ENCODE data around the gene MYMK. TPM values are rescaled to one million over a fixed set of nuclear protein-coding genes. Genes with fewer than 3 reads are reported as not detected.

MYMK gene, protein sequence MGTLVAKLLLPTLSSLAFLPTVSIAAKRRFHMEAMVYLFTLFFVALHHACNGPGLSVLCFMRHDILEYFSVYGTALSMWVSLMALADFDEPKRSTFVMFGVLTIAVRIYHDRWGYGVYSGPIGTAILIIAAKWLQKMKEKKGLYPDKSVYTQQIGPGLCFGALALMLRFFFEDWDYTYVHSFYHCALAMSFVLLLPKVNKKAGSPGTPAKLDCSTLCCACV
- not detected in 2 replicates for total RNA-seq

DNA sequence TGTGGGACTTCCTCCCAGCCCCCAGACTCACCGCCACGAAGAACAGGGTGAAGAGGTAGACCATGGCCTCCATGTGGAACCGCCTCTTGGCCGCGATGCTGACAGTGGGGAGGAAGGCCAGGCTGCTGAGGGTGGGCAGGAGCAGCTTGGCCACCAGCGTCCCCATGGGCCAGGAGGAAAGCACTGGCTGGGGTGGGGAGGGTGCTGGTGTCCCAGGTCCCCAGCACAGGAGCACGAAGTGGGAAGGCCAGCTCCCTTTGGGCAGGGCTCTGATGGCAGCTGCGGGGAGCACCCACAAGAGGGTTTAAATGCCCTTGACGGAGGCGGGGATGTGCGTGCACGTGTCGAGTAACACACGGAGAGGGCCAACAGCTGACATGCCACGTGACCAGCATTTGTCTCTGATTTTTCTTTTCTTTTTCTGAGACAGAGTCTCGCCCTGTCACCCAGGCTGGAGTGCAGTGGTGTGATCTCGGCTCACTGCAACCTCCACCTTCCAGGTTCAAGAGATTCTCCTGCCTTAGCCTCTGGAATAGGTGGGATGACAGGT lies at the start of gene MYMK:
Gene MYMK, minus strand, starts transcription at position 281 of the 550 bp plus-strand sequence. Its CDS starts 115 bp downstream, at position 166.
- Mint-ChIP-seq H3K4me3 (no peak within 1 kb of the TSS), H3K27ac (no peak within 1 kb of the TSS), H3K27me3 (peaks cover 2% of the 10 kb centered on the region), H3K36me3 (ENCODE audit: low read depth) (no peaks in the 10 kb centered on the region), H3K9me3 (no peaks in the 10 kb centered on the region), H3K4me1 (no peaks in the 10 kb centered on the region)
- intact Hi-C loops (cut with micrococcal nuclease) = no loop called here
- DNase-seq = no peak

DNA sequence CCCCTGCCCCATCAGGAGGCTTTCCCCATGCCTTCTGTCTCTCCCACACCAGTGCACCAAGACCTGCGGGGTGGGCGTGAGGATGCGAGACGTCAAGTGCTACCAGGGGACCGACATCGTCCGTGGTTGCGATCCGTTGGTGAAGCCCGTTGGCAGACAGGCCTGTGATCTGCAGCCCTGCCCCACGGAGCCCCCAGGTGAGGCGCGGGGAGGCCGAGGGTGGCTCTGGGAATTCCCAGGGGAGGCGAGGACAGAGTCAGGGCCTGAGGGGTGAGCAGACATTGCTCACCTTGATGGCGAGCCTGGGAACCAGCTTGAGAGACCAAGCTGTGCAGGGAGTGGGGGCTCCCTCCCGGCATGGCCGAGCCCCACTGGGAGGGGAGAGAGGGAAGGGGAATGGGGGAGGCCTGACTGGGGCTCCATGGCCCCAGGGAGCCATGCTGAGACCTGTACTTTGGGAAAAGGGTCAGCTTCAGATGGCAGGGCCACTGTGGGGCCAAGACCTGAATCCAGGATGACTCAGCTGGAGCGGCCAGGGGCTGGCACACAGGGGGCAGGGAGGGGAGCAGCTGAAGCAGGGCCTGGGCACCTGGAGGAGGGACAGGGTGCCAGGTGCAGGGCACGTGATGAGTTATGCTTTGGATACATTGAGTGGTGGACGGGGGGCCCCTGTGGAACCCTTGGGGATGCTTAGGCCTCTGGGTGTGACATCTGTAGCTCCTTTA lies 49.2 kb upstream of the MYMK start:
- H3K36me3 Mint-ChIP-seq (ENCODE audit: low read depth) = no peaks in the 10 kb centered on the region
- no peaks in the 10 kb centered on the region for H3K4me1 Mint-ChIP-seq
- H3K27ac Mint-ChIP-seq = no peak overlapping the region
- H3K27me3 Mint-ChIP-seq = peaks cover 2% of the 10 kb centered on the region
- intact Hi-C loops (cut with micrococcal nuclease) = no loop called here
- H3K9me3 Mint-ChIP-seq = no peaks in the 10 kb centered on the region
- no peak overlapping the region for H3K4me3 Mint-ChIP-seq
- DNase-seq = no peak

DNA sequence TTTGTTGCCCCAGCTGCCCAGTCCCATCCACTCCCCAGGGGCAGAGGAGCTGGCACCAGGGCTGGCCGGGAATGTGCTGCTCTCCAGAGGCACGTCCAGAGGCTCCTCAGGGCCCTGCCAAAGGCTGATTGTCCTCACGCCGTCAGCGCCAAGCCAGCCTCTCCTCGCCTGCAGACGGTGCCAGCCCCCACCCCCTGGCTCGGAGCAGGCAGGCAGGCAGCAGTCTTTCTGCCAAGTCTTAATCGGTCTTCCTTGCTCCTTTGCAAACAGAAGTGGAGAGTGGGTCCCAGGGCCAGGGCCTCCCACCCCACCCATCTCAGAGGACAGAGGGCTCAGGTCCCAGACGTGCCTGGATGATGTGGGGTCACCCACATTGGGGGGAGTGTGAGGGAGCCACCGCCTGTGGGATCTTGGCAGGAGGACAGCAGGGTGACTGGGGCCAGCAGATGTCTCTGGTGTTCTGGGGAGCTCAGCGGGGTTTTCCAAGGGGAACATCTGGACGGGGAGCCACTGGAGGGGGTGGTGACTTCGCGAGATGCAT lies 48.1 kb upstream of the MYMK start:
- Mint-ChIP-seq H3K4me1 (no peaks in the 10 kb centered on the region), H3K27ac (no peak overlapping the region), H3K27me3 (peaks cover 2% of the 10 kb centered on the region), H3K36me3 (ENCODE audit: low read depth) (no peaks in the 10 kb centered on the region), H3K4me3 (no peak overlapping the region), H3K9me3 (no peaks in the 10 kb centered on the region)
- no peak for DNase-seq
- intact Hi-C loops (cut with micrococcal nuclease) = no loop called here

DNA sequence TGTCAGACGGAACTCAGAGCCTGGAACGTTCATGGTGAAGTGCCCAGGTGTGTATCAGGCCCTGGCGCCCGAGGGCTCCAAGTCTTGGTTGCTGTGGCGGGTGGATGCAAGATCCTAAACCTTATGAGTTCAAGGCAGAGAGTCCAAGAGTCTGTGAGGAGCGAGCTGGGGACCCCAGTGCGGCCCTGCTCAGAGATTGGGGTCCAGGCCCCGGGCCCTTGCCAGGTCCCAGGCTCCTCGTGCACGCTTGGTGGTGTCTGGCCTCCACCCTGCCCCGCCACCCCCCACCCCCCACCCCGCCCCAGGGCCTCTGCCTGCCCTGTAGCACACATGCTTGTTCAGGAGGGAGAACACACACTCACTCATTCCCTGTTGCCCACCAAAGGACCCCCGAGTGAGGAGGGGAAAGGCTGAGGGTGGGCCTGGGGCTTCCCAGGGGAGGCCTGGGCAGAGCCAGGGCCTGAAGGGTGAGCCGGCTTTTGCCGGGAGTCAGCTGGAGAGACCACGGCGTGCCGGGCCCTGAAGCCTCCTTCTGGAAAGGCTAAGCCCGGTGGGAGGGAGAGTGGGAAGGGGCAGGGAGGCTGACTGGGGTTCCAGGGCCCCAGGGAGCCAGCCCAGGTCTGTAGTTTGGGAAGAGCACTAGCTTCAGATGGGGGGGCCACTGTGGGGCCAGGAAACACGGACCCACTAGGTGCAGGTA lies 47.3 kb upstream of the MYMK start:
- no peak overlapping the region for H3K4me3 Mint-ChIP-seq
- no peak for DNase-seq

DNA sequence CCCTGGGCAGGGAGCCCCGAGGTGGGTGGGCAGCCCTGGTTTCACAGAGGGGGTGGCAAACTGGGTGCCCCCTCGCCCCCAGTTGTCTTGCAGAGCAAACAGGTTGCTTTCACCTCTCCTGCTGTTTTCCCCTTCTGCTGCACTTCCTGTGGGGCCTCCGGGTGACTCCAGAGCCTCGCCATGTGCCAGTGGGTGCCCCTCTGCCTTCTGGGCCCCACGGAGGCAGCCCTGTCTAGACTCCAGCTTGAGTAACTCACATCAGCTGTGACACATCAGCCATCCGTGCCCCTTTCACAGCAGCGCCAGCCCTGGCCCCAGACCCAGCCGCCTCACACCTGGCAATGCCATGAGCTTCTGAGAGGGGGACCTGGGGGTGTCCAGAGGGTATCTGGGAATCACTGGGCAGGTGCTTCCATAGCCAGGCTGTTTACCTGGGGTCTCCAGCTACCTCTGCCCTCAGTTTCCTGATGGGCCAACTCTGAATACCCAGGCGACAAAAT lies 46.7 kb upstream of the MYMK start:
- Mint-ChIP-seq H3K4me1 (no peaks in the 10 kb centered on the region), H3K36me3 (ENCODE audit: low read depth) (no peaks in the 10 kb centered on the region), H3K27ac (no peak overlapping the region), H3K9me3 (no peaks in the 10 kb centered on the region), H3K27me3 (no peaks in the 10 kb centered on the region), H3K4me3 (no peak overlapping the region)
- intact Hi-C loops (cut with micrococcal nuclease) = no loop called here
- DNase-seq = no peak

More for the DNA sequence above, 47.3 kb upstream of the MYMK start:
- Mint-ChIP-seq H3K4me1 (no peaks in the 10 kb centered on the region), H3K27ac (no peak overlapping the region), H3K9me3 (no peaks in the 10 kb centered on the region), H3K36me3 (ENCODE audit: low read depth) (no peaks in the 10 kb centered on the region), H3K27me3 (peaks cover 2% of the 10 kb centered on the region)
- intact Hi-C loops (cut with micrococcal nuclease) = no loop called here

DNA sequence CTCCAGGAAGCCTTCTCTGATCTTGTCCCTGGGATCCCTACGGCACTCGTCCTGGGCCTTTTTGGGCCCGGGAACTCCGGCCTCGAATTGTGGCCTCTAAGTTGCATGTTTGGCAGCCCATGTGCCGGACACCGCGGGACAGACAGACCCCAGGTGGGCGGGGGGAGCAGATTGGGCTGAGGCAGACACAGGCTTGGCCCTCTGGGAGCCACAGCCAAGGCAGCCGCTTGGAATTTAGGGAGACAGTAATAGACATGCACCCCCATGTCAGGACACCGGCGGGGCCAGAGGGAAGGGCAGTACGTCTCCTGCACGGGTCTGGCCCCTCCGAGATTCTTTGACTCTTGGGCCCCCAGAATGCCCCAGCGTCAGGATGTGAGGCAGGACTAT lies 45.9 kb upstream of the MYMK start:
- no peaks in the 10 kb centered on the region for H3K4me1 Mint-ChIP-seq
- H3K27ac Mint-ChIP-seq = no peak overlapping the region
- H3K27me3 Mint-ChIP-seq = no peaks in the 10 kb centered on the region
- intact Hi-C loops (cut with micrococcal nuclease) = no loop called here
- DNase-seq = no peak
- H3K9me3 Mint-ChIP-seq = no peaks in the 10 kb centered on the region
- H3K4me3 Mint-ChIP-seq = no peak overlapping the region
- no peaks in the 10 kb centered on the region for H3K36me3 Mint-ChIP-seq (ENCODE audit: low read depth)

DNA sequence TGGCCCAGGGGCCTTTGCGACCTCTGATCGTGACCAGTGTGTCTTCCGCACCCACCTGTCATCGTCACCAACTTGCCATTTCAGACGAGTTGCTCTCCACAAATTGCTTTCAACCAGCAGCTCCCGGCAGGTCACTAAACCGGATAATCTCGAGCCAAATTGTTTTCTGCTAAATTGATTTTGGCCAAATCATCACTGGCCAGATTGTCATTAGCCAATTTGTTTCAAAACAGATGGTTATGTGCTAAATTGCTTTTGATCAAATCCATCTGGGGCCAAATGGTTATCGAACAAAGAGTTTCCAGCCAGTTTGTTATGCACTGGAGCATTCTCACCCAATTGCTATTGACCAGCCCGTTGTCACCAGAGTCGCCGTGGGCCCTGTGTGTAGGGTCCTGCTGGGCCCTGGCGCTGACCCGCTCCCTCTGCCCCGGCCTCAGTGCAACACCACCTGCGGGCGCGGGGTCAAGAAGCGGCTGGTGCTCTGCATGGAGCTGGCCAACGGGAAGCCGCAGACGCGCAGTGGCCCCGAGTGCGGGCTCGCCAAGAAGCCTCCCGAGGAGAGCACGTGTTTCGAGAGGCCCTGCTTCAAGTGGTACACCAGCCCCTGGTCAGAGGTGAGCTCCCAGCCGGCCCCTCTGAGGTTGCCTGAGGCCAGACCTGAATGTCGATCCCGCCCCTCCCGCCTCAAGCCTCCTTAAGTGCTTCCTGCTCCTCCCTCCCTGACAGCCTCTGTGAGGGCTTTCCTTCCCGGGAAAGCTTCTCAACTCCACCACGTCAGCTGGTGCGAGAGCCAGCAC lies 45.3 kb upstream of the MYMK start:
- no peak for DNase-seq
- intact Hi-C loops (cut with micrococcal nuclease) = no loop called here
- Mint-ChIP-seq H3K36me3 (ENCODE audit: low read depth) (no peaks in the 10 kb centered on the region), H3K27me3 (no peaks in the 10 kb centered on the region), H3K4me1 (no peaks in the 10 kb centered on the region), H3K4me3 (no peak overlapping the region), H3K27ac (no peak overlapping the region), H3K9me3 (no peaks in the 10 kb centered on the region)

DNA sequence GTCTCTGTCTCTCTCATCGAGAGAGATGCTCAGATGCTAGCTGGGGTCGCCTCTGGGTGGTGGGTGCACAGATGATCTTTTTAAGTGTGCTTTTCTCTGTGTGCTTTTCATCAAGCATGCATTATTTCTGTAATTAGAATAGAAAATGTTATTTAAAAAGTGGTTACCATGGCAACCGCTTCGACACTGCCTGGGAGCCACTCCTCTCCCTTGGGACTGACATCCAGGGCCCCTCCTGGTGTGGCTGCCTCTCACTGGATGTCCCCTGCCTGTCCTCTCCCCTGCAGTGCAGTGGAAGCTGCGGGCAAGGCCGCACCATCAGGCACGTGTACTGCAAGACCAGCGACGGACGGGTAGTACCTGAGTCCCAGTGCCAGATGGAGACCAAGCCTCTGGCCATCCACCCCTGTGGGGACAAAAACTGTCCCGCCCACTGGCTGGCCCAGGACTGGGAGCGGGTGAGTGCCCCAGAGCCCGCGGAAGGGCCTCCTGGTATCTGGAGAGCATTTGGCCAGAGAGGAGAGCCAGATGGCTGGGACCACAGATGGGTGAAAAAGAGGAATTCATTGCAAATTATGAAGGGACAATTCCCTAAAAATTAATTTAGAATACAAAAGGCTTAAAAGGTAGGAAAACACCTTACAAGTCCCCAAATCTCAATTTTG lies 44.5 kb upstream of the MYMK start:
- Mint-ChIP-seq H3K36me3 (ENCODE audit: low read depth) (no peaks in the 10 kb centered on the region), H3K9me3 (no peaks in the 10 kb centered on the region), H3K4me1 (no peaks in the 10 kb centered on the region), H3K27ac (no peak overlapping the region), H3K27me3 (no peaks in the 10 kb centered on the region), H3K4me3 (no peak overlapping the region)
- no peak for DNase-seq
- intact Hi-C loops (cut with micrococcal nuclease) = no loop called here

DNA sequence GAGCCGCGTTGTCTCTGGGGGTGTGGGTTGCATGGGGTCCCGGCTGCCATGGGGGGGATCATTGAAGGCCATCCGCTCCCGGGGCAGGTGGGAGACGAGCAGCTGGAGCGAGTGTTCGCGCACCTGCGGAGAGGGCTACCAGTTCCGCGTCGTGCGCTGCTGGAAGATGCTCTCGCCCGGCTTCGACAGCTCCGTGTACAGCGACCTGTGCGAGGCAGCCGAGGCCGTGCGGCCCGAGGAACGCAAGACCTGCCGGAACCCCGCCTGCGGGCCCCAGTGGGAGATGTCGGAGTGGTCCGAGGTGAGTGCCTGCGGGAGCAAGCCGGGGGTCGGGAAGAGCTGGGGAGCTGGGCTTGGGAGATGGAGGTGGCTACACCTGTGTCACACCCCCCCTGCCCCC lies 43.4 kb upstream of the MYMK start:
- DNase-seq = no peak
- Mint-ChIP-seq H3K27ac (no peak overlapping the region), H3K36me3 (ENCODE audit: low read depth) (no peaks in the 10 kb centered on the region), H3K27me3 (no peaks in the 10 kb centered on the region), H3K4me3 (no peak overlapping the region), H3K9me3 (no peaks in the 10 kb centered on the region), H3K4me1 (no peaks in the 10 kb centered on the region)
- intact Hi-C loops (cut with micrococcal nuclease) = no loop called here

DNA sequence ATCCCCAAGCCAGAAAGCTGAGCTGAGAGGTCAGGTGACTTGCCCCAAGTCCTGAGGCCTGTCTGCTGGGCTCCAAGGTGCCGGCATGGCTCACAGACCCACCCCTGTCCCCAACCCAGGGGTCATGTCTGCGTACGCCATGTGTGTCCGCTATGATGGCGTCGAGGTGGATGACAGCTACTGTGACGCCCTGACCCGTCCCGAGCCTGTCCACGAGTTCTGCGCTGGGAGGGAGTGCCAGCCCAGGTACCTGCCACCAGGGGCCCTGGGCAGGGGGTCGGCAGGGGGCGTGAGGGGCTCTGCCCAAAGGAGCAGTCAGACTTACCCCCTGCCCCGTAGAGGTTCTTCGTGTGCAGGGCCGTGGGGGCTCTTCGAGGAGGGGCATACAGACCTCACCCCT lies 42.1 kb upstream of the MYMK start:
- Mint-ChIP-seq H3K27ac (no peak overlapping the region), H3K36me3 (ENCODE audit: low read depth) (no peaks in the 10 kb centered on the region), H3K4me1 (no peaks in the 10 kb centered on the region), H3K4me3 (no peak overlapping the region), H3K9me3 (no peaks in the 10 kb centered on the region), H3K27me3 (no peaks in the 10 kb centered on the region)
- intact Hi-C loops (cut with micrococcal nuclease) = no loop called here
- DNase-seq = no peak

DNA sequence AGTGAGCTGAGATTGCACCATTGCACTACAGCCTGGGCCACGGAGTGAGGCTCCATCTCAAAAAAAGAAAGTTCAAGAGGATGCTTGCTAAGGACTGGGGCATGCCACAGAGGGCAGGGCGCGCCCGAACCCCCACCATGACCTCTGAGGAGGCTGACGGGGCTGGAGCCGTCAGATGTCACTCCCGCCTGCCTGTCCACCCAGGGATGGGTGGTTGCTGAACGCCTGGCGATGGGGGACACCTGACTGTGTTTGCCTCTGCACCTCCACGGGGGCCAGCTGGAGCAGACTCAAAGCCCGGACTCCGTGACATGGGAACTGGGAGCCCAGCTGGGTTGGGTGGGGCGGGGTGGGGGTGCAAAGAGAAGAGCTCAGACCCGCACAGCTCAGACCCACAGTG lies 41.6 kb upstream of the MYMK start:
- no peak overlapping the region for H3K27ac Mint-ChIP-seq
- H3K4me3 Mint-ChIP-seq = no peak overlapping the region
- no peaks in the 10 kb centered on the region for H3K27me3 Mint-ChIP-seq
- H3K4me1 Mint-ChIP-seq = no peaks in the 10 kb centered on the region
- no peak for DNase-seq
- H3K9me3 Mint-ChIP-seq = no peaks in the 10 kb centered on the region
- intact Hi-C loops (cut with micrococcal nuclease) = no loop called here
- no peaks in the 10 kb centered on the region for H3K36me3 Mint-ChIP-seq (ENCODE audit: low read depth)

DNA sequence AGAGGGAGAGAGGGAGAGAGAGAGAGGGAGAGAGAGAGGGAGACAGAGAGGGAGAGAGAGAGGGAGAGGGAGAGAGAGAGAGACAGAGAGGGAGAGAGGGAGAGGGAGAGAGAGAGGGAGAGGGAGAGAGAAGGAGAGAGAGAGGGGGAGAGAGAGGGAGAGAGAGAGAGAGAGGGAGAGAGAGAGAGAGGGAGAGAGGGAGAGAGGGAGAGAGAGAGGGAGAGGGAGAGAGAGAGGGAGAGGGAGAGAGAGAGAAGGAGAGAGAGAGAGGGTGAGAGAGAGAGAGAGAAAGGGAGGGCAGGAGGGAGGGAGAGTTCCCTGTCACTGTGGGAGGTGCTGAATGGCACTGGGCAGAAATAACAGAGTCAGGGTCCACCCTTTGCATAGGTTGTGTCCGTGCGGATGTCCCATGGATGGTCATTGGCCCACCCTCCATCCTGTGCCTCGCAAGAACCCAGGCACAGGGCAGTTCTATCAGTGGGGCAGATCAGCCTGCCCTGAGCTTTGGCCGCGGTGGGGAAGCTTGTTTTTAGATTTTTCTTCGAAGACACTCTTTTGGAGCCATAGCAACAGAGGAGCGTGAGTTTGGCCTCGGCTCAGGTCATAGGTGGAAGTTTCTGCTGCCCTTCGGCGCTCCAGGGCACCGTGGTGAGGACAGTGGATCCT lies 39.8 kb upstream of the MYMK start:
- DNase-seq = no peak
- intact Hi-C loops (cut with micrococcal nuclease) = no loop called here
- Mint-ChIP-seq H3K27me3 (no peaks in the 10 kb centered on the region), H3K27ac (no peak overlapping the region), H3K4me3 (no peak overlapping the region), H3K9me3 (no peaks in the 10 kb centered on the region), H3K4me1 (no peaks in the 10 kb centered on the region), H3K36me3 (ENCODE audit: low read depth) (no peaks in the 10 kb centered on the region)

Measured in activated CD4-positive, alpha-beta T cell treated with anti-CD3 and anti-CD28 coated beads, Interleukin-2, amount 10 ng/mL, durations not matched to agents 24 days and 14 days (primary cell).